ENCODE data around the gene NIT1. TPM values are rescaled to one million over a fixed set of nuclear protein-coding genes. Genes with fewer than 3 reads are reported as not detected.
"Not testable (repeated sequence)": the region's sequence is repeated elsewhere in the genome, so short reads cannot be mapped to it uniquely, and the experiment has no call there.

Gene NIT1
- total RNA-seq, 4 donors from 2014 or later, result 36.4 to 50.4 (median 47.9) TPM

GRCh38 chr1:161111117-161111516 lies 6.8 kb upstream of the NIT1 start:
- H3K4me3 ChIP-seq (replicated peaks in 1 of 3), result no peak overlapping the region
- H3K27ac ChIP-seq, result no peak overlapping the region
- H3K9me3 ChIP-seq, result no peaks in the 10 kb centered on the region
- no peaks in the 10 kb centered on the region for H3K36me3 ChIP-seq
- H3K27me3 ChIP-seq, result no peaks in the 10 kb centered on the region
- intact Hi-C loops (cut with DNase I), result no loop called here
- peaks cover 0 to 3% of the 10 kb centered on the region in 2 donors for H3K4me1 ChIP-seq
- WGBS, 2 donors, result 93 to 96% methylated on average over 3 of the region's 3 CpGs
- no peak for DNase-seq
- TF ChIP-seq POLR2A (IDR thresholded peaks at IDR 0.05) (no peak), CTCF (IDR thresholded peaks at IDR 0.05) (no peak)

DNA sequence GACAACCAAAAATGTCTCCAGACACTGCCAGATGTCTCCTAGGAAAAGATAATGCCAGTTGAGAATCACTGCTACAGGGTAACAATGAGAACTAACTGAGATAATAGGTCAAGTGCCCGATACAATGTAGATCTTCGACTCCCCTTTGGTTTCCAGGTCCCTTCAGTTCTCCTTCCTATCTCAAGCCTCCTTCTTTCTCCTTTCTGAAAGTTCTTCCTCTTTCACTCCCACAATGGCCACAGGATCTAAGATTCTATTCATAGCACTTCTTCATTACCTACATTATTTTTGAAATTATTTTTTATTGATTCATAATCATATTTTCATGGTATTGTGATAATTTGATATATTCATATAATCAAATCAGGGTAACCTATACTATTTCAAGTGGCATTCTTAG lies 6.4 kb upstream of the NIT1 start:
- Histone ChIP-seq H3K4me1 (peaks cover 2 to 8% of the 10 kb centered on the region in 2 donors), H3K27ac (no peak overlapping the region), H3K9me3 (no peaks in the 10 kb centered on the region), H3K27me3 (no peaks in the 10 kb centered on the region), H3K4me3 (replicated peaks in 1 of 3) (no peak overlapping the region), H3K36me3 (no peaks in the 10 kb centered on the region)
- intact Hi-C loops (cut with DNase I), result no loop called here
- WGBS, 2 donors, result 79 to 91% methylated on average over 2 of the region's 2 CpGs
- DNase-seq, result no peak
- TF ChIP-seq CTCF (IDR thresholded peaks at IDR 0.05), result no peak
- no peak for TF ChIP-seq POLR2A (IDR thresholded peaks at IDR 0.05)

- Histone ChIP-seq H3K27ac (no peak overlapping the region), H3K27me3 (no peaks in the 10 kb centered on the region), H3K4me1 (peaks cover 15 to 19% of the 10 kb centered on the region in 2 donors), H3K4me3 (replicated peaks in 1 of 3) (no peak overlapping the region), H3K9me3 (no peaks in the 10 kb centered on the region), H3K36me3 (no peaks in the 10 kb centered on the region)
- intact Hi-C loops (cut with DNase I), result no loop called here
- TF ChIP-seq POLR2A (IDR thresholded peaks at IDR 0.05) (no peak), CTCF (IDR thresholded peaks at IDR 0.05) (no peak)
- DNase-seq, result no peak
- WGBS, 2 donors, result 90 to 91% methylated on average over 1 of the region's 1 CpG
Measured at GRCh38 chr1:161113915-161114314, 4.0 kb upstream of the NIT1 start.

DNA sequence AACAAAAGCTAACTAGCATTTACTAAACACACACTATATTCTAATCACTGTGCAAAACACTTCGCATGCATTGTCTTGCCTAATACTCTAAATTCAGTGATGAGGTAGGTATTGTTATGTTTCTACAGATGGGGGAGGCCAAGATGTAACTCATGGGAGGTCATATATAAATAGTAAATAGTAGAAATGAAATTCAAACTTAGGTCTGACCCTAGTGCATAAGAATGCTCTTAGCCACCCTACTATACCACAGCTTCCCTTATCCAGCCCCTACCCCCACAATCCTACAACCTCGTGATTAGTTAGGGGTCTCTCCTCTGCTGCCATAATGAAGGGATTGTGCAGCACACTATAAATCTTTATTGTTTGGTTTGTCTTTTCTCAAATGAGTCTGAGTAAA lies 3.3 kb upstream of the NIT1 start:
- WGBS, 2 donors, result 88 to 93% methylated on average over 2 of the region's 2 CpGs
- no peaks in the 10 kb centered on the region for H3K27me3 ChIP-seq
- H3K4me3 ChIP-seq (replicated peaks in 1 of 3), result no peak overlapping the region
- H3K4me1 ChIP-seq, result peaks cover 20 to 25% of the 10 kb centered on the region in 2 donors
- no peak for DNase-seq
- no peak overlapping the region for H3K27ac ChIP-seq
- TF ChIP-seq CTCF (IDR thresholded peaks at IDR 0.05) (no peak), POLR2A (IDR thresholded peaks at IDR 0.05) (no peak)
- H3K36me3 ChIP-seq, result no peaks in the 10 kb centered on the region
- intact Hi-C loops (cut with DNase I), result no loop called here
- H3K9me3 ChIP-seq, result no peaks in the 10 kb centered on the region

DNA sequence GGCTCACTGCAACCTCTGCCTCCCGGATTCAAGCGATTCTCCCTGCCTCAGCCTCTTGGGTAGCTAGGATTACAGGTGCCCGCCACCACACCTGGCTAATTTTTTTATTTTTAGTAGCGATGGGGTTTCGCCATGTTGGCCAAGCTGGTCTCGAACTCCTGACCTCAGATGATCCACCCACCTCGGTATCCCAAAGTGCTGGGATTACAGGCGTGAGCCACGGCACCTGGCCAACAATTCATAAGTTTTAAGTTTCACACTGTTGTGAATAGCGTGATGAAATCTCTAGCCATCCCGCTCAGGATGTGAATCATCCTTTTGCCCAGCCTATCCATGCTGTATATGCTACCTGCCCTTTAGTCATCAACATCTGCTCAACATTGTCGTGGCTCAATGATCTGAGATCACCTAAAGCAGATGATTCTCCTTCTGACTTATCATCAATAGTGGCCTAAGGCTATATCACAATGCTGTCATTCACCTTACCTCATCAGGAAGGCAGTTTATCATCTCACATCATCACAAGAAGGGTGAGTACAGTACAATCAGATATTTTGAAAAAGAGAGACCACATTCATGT lies 2.7 kb upstream of the NIT1 start:
- TF ChIP-seq CTCF (IDR thresholded peaks at IDR 0.05), result no peak
- TF ChIP-seq POLR2A (IDR thresholded peaks at IDR 0.05), result no peak
- Histone ChIP-seq H3K9me3 (no peaks in the 10 kb centered on the region), H3K4me1 (peaks cover 20 to 32% of the 10 kb centered on the region in 2 donors), H3K36me3 (no peaks in the 10 kb centered on the region), H3K27ac (no peak overlapping the region), H3K4me3 (replicated peaks in 1 of 3) (no peak overlapping the region), H3K27me3 (no peaks in the 10 kb centered on the region)
- no peak for DNase-seq
- 90 to 94% methylated on average over 12 of the region's 12 CpGs for WGBS, 2 donors
- intact Hi-C loops (cut with DNase I), result no loop called here

DNA sequence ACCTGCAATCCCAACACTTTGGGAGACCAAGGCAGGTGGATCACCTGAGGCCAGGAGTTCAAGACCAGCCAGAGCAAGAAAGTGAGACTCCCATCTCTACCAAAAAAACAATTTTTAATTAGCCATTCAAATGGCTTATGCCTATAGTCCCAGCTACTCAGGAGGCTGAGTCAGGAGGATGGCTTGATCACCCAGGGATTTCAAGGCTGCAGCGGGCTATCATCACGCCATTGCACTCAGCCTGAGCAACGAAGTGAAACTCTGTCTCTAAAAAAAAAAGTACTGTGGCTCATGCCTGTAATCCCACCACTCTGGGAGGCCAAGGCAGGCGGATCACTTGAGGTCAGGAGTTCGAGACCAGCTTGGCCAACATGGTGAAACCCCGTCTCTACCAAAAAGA lies 1.9 kb upstream of the NIT1 start:
- H3K27me3 ChIP-seq; H3K9me3 ChIP-seq; H3K36me3 ChIP-seq; H3K27ac ChIP-seq; H3K4me3 ChIP-seq (replicated peaks in 1 of 3); DNase-seq; intact Hi-C loops (cut with DNase I): not testable (repeated sequence)
- H3K4me1 ChIP-seq, result peaks cover 20 to 36% of the 10 kb centered on the region in 2 donors
- 90 to 91% methylated on average over 6 of the region's 6 CpGs for WGBS, 2 donors

All from thyroid gland (tissue), 4 donors.